ENCODE measurements around the gene FSIP1.

The FSIP1 gene

GRCh38 chr15:39667382-39668127 is 115.1 kb downstream of the FSIP1 start:
- in situ Hi-C loops (cut with MboI; ENCODE audit: low pct_unique_long_range_greater_than_20kb, low sequenced_read_pairs) = no loop called here
- DNase-seq = no peak

- in situ Hi-C loops (cut with MboI; ENCODE audit: low pct_unique_long_range_greater_than_20kb, low sequenced_read_pairs) = no loop called here
Observed at GRCh38 chr15:39666677-39667076, 116.0 kb downstream of the FSIP1 start.

GRCh38 chr15:39665629-39666250 is 116.9 kb downstream of the FSIP1 start:
- in situ Hi-C loops (cut with MboI; ENCODE audit: low pct_unique_long_range_greater_than_20kb, low sequenced_read_pairs) = no loop called here
- no peak for DNase-seq

More at GRCh38 chr15:39666677-39667076, 116.0 kb downstream of the FSIP1 start:
- DNase-seq = no peak

- in situ Hi-C loops (cut with MboI; ENCODE audit: low pct_unique_long_range_greater_than_20kb, low sequenced_read_pairs) = no loop called here
- no peak for DNase-seq
Observed at GRCh38 chr15:39663704-39664250, 118.9 kb downstream of the FSIP1 start.

GRCh38 chr15:39661776-39662175 is 120.9 kb downstream of the FSIP1 start:
- in situ Hi-C loops (cut with MboI; ENCODE audit: low pct_unique_long_range_greater_than_20kb, low sequenced_read_pairs) = no loop called here
- no peak for DNase-seq

- DNase-seq = no peak
- in situ Hi-C loops (cut with MboI; ENCODE audit: low pct_unique_long_range_greater_than_20kb, low sequenced_read_pairs) = no loop called here
Observed at GRCh38 chr15:39658740-39659139, 123.9 kb downstream of the FSIP1 start.

GRCh38 chr15:39657668-39658067 is 125.0 kb downstream of the FSIP1 start:
- in situ Hi-C loops (cut with MboI; ENCODE audit: low pct_unique_long_range_greater_than_20kb, low sequenced_read_pairs) = no loop called here
- no peak for DNase-seq

GRCh38 chr15:39657181-39657580 is 125.5 kb downstream of the FSIP1 start:
- in situ Hi-C loops (cut with MboI; ENCODE audit: low pct_unique_long_range_greater_than_20kb, low sequenced_read_pairs) = no loop called here
- no peak for DNase-seq

- no peak for DNase-seq
- in situ Hi-C loops (cut with MboI; ENCODE audit: low pct_unique_long_range_greater_than_20kb, low sequenced_read_pairs) = no loop called here
Observed at GRCh38 chr15:39654304-39654703, 128.3 kb downstream of the FSIP1 start.

- in situ Hi-C loops (cut with MboI; ENCODE audit: low pct_unique_long_range_greater_than_20kb, low sequenced_read_pairs) = no loop called here
- DNase-seq = no peak
Observed at GRCh38 chr15:39651881-39652280, 130.8 kb downstream of the FSIP1 start.

GRCh38 chr15:39651295-39651694 is 131.3 kb downstream of the FSIP1 start:
- in situ Hi-C loops (cut with MboI; ENCODE audit: low pct_unique_long_range_greater_than_20kb, low sequenced_read_pairs) = no loop called here
- DNase-seq = no peak

GRCh38 chr15:39649757-39650156 is 132.9 kb downstream of the FSIP1 start:
- in situ Hi-C loops (cut with MboI; ENCODE audit: low pct_unique_long_range_greater_than_20kb, low sequenced_read_pairs) = no loop called here
- DNase-seq = no peak

GRCh38 chr15:39646425-39646824 is 136.2 kb downstream of the FSIP1 start:
- DNase-seq = no peak
- in situ Hi-C loops (cut with MboI; ENCODE audit: low pct_unique_long_range_greater_than_20kb, low sequenced_read_pairs) = no loop called here

- in situ Hi-C loops (cut with MboI; ENCODE audit: low pct_unique_long_range_greater_than_20kb, low sequenced_read_pairs) = no loop called here
- no peak for DNase-seq
Observed at GRCh38 chr15:39645976-39646257, 136.7 kb downstream of the FSIP1 start.

- in situ Hi-C loops (cut with MboI; ENCODE audit: low pct_unique_long_range_greater_than_20kb, low sequenced_read_pairs) = no loop called here
- DNase-seq = no peak
Observed at GRCh38 chr15:39645138-39645975, 137.3 kb downstream of the FSIP1 start.

GRCh38 chr15:39644136-39644535 is 138.5 kb downstream of the FSIP1 start:
- in situ Hi-C loops (cut with MboI; ENCODE audit: low pct_unique_long_range_greater_than_20kb, low sequenced_read_pairs) = no loop called here
- no peak for DNase-seq

GRCh38 chr15:39643727-39644126 is 138.9 kb downstream of the FSIP1 start:
- DNase-seq = no peak
- in situ Hi-C loops (cut with MboI; ENCODE audit: low pct_unique_long_range_greater_than_20kb, low sequenced_read_pairs) = no loop called here

- no peak for DNase-seq
- in situ Hi-C loops (cut with MboI; ENCODE audit: low pct_unique_long_range_greater_than_20kb, low sequenced_read_pairs) = no loop called here
Observed at GRCh38 chr15:39642011-39642640, 140.5 kb downstream of the FSIP1 start.

GRCh38 chr15:39641191-39641889 is 141.3 kb downstream of the FSIP1 start:
- DNase-seq = no peak
- in situ Hi-C loops (cut with MboI; ENCODE audit: low pct_unique_long_range_greater_than_20kb, low sequenced_read_pairs) = no loop called here
